Kasumi-1 (cell line): ENCODE results near the gene PCCA.
A peak's percentile ranks its signal among the peaks of the same experiment; 100 is the strongest.
"Not testable (repeated sequence)": the region's sequence is repeated elsewhere in the genome, so short reads cannot be mapped to it uniquely, and the experiment has no call there.

ENCODE experiments used
- DNase-seq, 2 experiments: peaks; one replicate each; lab custom pipeline; 2025; lab: John Stamatoyannopoulos, UW

Gene PCCA

DNA sequence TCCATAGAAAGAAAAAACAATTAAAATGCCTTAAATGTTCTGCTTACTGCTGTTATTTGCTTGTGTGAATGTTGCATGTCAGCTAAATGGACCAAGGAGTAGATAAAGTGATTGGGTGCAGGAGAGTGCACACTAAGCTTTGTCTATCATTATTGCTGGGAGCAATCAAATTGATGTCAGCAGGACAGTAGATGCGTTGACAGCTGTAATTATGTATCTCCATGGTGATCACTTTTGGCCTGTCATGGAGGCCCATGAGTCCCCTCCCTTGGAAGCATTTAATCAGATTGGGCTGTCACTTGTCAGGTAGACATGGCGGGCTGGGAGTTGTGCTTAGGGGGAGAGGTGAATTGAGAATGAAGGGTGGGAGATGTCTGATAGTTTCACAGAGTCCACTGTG is 215.3 kb downstream of the PCCA start:
- no peak for DNase-seq

GRCh38 chr13:100305398-100305797 is 216.5 kb downstream of the PCCA start:
- DNase-seq, result no peak

- no peak for DNase-seq
These were observed 217.1 kb downstream of the PCCA start for GRCh38 chr13:100306030-100306429.

- DNase-seq, result no peak
These were observed 217.6 kb downstream of the PCCA start for GRCh38 chr13:100306434-100306999.

GRCh38 chr13:100314132-100314910 is 225.4 kb downstream of the PCCA start:
- DNase-seq, result no peak

DNA sequence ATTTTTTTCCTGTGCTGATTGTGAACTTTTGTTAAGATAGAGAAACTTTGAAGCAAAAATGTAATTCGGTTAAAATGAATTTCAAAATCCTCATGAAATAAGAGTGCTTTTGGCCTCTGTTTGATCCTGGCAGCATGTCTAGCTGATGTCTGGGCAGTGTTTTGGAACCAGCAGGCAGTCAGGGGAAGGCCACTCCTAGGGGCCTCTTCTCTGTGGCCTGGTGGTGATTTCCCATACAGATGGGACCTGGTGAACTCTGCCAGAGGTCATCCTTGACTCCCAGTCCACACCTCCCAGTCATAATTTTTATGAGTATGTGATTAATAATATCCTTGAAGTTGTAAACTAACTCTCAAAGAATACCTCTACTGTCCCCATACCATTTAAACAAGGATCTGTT is 226.6 kb downstream of the PCCA start:
- DNase-seq, result no peak

DNA sequence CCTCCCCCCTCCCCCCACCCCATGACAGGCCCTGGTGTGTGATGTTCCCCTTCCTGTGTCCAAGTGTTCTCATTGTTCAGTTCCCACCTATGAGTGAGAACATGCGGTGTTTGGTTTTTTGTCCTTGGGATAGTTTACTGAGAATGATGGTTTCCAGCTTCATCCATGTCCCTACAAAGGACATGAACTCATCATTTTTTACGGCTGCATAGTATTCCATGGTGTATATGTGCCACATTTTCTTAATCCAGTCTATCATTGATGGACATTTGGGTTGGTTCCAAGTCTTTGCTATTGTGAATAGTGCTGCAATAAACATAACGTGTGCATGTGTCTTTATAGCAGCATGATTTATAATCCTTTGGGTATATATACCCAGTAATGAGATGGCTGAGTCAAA is 229.6 kb downstream of the PCCA start:
- DNase-seq, result not testable (repeated sequence)

DNA sequence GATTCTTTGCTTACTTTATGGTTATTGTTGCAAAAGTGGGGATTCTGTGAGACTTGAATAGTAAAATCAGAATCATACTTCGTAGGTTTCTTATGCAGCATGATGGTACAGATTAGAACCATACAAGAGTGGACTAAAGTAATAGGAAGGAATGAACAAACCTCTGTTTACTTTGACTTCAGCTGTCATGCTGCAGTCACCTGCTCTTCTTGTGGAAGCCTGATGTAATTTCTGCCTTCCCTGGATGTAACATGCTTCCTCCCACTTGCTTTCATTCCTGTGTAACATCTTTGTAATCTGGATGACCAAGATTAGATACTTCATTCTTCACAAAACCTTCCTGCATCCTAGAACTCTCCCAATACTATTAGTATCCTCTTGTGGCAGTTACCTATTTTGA is 235.0 kb downstream of the PCCA start:
- DNase-seq, result no peak

- no peak for DNase-seq
These were observed 241.8 kb downstream of the PCCA start for GRCh38 chr13:100330662-100331061.

GRCh38 chr13:100333141-100333540 is 244.2 kb downstream of the PCCA start:
- DNase-seq, result no peak

- no peak for DNase-seq
These were observed 245.3 kb downstream of the PCCA start for GRCh38 chr13:100334214-100334613.

- DNase-seq, result no peak
These were observed 248.1 kb downstream of the PCCA start for GRCh38 chr13:100336795-100337516.

DNA sequence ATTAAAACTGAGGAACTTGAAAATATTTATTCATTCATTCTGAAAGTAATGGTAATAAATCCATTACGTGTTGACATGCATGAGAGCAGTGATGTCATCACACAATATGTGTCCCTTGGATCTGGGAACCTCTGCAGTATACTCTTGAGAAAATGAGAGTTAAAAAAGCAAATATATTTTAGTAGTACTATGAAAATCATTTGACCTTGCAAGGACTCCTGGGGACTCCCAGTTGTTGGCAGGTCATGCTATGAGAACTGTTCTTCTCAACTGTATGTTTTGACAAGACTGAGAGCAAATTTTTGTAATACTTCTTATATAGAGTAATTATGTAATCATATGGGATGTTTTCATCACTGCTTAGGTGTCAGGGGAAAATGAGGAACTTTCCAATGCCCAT is 249.4 kb downstream of the PCCA start:
- no peak for DNase-seq

DNA sequence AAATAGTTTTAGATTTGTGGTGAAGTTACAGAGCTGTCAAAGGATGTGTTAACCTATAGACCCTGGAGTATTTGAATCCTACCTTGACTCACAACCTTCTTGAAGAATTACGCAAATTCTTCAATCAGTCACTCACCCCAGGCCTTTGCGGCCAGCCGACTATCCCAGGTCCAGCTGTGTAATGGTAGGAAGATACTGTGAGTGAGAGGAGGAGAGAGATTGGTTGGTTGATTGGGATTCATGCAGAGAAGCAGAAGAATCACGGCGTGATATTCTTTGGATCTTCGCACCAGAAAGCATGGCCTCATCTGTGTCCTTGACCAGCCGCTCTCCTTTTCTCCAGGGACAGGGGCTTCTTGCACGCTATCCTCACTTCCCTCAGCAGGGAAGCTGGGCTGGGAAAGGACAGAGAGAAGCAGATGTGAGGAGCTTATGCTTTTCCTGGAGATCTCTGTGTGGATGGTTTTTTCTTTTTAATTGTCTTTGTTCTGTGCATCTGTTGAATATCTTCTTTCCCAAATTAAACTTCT is 250.6 kb downstream of the PCCA start:
- no peak for DNase-seq

- no peak for DNase-seq
These were observed 252.0 kb downstream of the PCCA start for GRCh38 chr13:100340865-100341264.

DNA sequence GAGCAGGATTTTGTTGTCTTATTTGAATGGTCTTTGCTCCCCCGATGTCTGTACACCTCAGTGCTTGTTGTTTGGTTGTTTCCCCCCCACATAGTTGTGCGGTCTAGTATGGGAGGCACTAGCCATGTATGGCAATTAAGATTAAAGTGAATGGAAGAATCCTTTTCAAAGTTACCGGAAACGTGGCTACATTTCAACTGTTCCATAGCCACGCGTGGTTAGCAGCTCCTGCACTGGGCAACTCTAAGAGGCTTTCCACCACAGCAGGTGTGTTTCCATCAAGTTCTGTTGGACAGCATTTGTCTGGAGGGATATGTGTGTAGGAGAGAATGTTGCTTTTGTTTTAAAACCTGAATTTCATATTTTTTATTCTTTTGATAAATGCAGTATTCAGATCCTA is 252.4 kb downstream of the PCCA start:
- no peak for DNase-seq

GRCh38 chr13:100344544-100344943 is 255.7 kb downstream of the PCCA start:
- no peak for DNase-seq

DNA sequence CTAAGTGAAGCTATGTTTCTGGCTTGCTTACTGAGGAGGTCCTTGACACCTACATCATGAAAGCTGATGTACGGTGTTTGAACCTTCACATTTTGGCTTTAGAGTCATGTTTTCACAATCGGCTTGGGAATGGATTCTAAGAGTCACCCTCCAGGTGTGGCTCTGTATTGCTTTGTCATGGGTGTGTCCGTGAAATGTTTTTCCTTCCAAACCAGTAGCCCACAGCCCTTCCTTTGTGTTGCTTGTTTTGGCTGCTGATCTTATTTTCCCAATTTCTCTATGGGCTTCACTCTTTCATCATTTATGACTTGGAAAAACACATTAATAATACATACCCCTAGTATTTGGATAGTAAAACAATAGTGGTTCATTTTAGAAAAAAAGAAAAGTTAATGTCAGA is 259.1 kb downstream of the PCCA start:
- DNase-seq, result no peak

GRCh38 chr13:100349594-100349993 is 260.7 kb downstream of the PCCA start:
- DNase-seq, result peak; percentile 8 to 26

DNA sequence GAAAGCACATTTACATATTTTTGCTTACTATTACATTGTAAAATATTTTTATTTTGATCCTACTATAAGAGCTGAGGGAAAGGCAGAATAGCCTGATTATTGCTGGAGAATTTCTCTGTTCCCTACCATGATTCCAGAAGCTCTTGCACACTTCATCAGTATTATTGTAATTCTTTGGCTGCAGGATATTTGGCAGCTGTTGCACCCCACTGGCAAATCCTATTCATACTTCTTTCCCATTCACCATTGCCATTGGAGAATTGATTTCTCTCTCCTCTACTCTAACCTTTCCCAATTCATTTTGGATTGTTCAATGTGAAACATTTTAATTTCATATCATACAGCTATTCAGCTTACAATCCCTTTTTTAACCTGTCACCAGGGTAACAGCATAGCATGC is 261.7 kb downstream of the PCCA start:
- no peak for DNase-seq

DNA sequence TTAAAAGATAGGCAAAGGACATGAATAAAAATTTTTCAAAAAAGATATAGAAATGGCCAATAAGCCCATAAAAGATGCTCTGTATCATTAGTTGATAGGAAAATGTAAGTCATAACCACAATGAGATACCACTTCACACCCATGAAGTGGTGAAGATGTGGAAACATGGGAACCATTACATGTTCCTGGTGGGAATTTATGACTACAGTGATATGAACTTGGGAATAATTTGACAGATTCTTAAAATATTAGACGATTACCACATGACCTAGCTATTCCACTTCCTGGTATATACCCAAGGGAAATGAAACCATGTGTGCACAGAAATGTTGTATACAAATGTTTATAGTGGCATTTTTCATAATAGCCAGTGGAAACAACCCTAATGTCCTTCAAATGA is 267.5 kb downstream of the PCCA start:
- no peak for DNase-seq

- no peak for DNase-seq
These were observed 268.0 kb downstream of the PCCA start for GRCh38 chr13:100356889-100357288.

GRCh38 chr13:100357764-100358163 is 268.9 kb downstream of the PCCA start:
- no peak for DNase-seq
